HG03378 (cell line): Measurements from ENCODE around the gene GAB1.

Source experiments
- ATAC-seq: cut with Tn5 transposase; IDR thresholded peaks from one replicate; pipeline ENCODE4 v1.9.1; 2021; ENCODE audit warnings: mild to moderate bottlenecking, moderate library complexity; ENCODE audit not compliant: unreplicated experiment

The GAB1 gene

DNA sequence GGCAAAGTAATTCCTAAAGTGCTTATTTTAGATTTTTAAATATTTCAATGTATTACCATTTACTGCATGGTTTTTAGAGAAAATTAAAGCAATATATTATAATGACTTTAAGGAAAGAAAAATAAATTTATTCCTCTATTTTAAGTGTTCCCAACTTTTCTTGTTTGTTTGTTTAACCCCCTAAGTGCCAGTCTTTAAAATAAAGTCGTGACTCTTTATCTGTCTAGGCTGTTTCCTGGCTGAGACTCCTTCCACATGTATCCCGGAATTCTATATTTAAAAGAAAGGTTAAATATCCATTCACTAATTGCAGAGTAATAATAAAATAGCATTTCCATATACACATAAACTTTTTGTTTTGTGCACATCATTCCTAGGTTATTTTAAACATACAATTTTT lies 71.2 kb downstream of the GAB1 start:
- ATAC-seq: no peak

DNA sequence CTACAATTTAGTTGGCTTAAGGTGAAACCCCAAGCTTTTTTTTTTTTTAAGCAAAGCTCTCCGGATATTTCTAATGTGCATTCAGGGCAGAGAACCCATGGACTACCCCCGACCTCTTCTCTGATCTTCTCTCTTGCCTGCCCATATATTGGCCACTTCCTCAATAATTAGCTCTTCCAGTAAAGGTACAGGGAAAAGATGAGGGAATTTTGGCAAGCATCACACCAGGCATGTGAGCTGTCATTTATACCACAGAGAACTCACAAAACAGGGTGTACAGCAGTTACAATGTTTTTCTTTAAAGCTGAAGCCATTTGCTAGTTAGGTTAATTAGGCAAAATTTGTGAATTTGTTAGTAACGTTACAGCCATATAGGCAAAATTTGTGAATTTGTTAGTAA lies 73.3 kb downstream of the GAB1 start:
- ATAC-seq: no peak

DNA sequence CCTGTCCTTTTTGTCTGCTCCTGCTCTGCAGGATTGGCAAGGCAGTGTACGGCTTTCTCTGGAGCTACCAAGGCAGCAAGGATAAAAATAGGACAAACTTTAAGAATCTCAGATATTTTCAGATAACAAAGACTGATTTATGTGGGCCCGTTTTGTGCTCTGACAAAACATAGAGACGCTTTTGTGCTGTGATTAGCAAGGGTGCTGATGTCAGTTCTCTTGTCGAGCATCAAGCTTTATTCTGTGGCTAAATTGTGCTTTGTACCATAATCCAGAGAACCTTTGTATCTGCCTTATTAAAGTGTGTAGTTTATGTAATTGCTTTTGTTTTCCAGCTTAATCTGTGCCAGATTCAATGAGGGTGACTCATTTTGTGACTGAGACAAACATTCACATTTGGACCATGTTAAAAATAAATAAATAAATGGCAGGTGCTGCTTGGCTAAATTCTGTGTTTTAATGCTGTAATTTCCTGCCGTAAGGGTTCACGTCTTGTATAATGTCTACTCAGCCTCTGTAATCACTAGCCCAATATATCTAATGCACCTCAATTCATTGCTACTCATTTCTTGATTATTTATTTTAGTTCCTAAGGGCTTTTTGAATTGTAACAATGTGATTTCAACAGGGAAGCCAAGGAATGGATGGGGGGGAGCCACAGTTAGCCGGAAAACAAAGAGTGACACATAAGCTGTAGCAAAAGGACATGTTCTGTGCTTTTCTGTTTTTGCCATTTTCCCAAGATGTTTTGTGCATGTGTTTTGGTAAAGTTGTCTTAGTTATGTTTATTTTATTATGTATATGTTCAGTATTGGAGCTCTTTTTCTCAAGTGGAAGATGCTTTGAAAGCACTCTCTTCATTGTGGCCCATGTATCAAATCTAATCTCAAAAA lies 75.1 kb downstream of the GAB1 start:
- ATAC-seq: no peak

DNA sequence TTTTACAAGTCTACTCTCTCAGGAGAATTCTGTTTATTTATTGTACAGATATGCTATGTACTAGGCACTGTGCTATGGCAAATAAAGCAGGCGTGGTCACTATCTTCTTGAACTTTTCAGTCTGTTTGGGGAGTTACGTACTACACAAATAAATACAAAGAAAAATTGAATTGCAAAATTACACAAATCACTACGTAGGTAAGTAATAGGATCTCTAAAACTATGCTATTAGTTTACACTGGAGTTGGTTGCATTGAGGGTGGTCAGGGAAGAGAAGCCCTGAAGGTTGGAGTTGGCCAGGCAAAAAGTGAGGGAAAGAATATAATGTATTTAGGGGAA lies 75.7 kb downstream of the GAB1 start:
- ATAC-seq: no peak

DNA sequence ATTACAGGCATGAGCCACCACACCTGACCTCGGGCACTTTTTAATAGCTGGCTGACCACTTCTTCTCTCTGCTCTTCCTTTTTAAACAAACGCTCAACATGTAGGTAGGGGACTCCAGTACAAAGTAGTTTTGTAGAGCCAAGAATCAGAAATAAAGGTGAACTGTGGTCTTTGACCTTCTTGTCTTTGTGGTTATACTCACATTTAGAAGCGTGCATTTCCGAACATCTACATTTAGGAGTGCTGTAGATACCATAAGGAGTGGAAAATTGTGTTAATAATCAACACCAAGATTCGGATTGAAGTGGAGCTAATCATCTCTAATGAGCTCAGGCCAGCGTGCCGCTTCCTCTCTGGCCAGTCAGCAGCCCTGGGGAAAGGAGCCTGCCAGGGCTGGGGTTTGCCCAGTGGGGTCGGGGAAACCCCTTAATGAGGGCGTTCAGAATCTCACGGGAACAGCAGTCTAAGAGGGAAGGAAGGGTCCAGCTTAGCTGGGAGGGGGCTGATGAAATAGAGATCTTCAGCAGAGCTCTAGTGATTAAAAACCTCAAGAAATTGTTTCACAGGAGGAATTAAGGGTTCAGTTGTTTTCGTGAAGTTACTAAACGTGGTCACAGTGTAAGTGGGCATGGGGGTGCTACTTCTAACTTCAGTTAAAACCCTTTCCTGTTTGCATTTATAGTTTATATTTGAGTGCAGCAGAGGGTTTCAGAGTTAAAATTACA lies 81.2 kb downstream of the GAB1 start:
- peak; percentile 93 for ATAC-seq

DNA sequence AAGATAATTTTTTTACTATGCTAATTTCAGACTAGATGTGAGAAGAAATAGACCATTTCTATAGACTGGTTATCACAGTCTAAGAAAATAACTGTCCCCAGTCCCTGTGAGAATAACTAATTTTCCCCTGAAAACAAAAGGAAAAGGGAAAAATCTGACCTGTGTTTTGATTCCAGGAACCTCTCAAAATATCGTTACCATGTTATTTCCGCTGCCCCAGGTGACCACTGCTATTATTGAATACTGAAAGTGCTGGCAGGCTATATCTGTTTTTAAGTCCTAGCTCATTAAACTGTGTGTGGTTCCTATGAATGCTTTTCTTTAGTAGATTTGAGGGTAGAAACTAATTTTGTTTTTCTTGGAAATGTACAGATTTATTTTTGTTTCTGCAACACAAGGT lies 83.6 kb downstream of the GAB1 start:
- no peak for ATAC-seq

DNA sequence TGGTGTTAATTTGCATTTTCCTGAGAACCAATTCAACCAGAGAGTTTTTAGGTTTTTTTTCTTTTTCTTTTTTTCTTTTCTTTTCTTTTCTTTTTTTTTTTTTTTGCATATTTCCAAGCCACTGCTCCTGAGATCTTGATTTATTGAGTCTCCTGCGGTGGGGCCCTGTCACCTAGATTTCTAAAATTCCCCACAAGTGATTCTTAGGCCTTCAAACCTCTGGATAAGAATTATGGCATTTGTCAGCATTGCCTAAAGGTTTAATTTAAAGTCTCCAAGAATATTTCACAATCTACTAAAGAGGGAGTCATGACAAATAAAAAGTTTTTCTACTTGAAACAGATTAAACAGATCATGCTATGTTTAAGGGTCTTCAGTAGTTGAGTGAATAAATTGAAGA lies 84.9 kb downstream of the GAB1 start:
- ATAC-seq: no peak

DNA sequence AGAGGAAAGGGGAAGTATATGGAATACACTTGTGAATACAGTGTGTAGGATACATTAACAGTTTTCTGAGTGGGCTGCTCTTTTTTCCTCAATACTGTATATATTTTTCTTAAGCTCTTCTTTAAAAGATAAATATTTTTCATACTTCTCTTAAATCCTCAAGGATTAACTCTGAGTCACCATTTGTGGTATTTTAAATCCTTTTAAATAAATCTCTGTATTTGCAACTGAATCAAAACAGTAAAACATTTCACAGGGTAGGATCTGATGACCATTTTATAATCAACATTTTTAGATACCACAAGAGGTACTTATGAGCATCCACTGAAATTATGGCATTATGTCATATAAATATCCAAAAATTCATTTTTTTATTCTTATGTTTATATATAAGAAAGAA lies 87.6 kb downstream of the GAB1 start:
- ATAC-seq: no peak

DNA sequence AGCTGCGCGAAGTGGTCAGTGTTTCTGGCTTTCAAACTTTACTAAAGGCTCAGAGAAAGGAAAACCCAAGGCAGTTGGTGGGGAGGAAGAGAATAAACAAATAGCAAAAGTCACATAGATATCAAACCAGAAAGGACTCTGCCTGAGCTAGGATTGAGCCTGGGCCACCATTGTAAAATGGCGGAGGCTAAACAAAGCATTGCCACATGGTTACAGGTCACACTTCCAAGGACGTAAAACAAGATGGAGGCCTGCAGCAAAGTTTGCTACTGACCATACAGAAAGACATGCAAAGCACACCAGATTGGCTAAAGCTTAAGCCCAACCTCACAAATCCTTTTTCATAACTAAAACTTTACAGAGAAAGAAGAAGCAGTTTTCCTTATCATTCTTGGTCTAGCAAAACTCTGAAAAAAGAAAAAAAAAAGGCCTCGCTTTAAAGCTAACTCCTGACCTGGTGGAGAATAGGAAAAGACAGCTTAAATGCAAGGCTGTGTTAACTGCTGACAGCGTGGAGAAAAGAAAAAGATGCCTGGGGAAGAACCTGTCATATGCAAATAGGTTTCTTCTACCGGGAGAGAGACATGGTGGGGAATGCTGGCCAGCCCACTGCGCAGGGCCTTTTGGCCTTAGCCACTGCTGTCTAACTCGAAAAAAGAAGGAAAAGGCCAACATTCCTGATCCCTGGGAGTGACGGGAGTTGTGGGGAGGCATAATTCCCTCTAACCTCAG lies 95.0 kb downstream of the GAB1 start:
- ATAC-seq: no peak

DNA sequence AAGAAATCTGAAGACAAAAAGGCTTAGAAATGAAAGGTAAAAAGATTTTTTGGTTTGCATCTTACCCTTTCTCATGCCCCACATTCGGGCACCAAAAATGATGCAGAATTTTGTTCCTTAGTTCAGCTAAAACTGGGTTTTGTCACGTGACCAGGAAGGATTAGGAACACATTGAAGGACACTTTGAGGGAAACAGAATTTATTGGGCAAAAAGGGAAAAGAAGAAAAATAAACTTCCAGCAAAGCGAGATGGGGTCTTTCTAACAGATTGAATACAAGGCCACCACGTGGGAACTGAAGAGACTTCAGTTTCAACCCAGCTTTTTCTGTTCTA lies 95.5 kb downstream of the GAB1 start:
- no peak for ATAC-seq

DNA sequence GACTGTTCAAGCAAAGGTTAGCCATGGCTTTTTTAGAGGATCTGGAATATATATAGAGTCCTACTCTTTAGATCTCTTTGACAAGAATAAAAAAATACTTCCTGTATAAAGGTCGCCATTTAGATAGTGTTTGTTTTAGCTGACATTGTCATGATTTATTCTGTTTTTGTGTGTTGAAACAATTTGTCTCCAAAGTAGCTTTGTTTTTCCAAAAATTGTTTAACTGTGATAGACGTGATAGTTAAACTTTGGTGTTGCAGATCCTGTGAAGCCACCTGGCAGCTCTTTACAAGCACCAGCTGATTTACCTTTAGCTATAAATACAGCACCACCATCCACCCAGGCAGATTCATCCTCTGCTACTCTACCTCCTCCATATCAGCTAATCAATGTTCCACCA lies 96.6 kb downstream of the GAB1 start:
- ATAC-seq: no peak

DNA sequence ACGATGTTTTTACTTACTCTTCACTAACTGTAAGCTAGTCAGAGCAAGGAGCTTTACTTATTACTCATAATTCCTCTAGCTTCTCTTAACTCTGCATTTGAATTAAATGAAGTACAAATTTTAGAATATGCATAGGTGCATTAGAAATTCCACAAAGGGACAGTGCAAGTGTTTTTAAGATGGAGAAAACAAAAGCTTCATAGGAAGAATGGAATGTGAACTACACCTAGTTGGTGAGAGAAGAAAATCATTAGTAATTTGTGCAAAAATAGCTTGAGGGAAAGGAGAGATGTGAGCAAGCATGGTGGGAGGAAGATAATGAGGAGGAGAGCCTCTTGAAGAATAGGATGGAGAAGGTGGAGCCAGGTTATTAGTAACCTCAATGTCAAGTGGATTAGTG lies 99.3 kb downstream of the GAB1 start:
- ATAC-seq: no peak

DNA sequence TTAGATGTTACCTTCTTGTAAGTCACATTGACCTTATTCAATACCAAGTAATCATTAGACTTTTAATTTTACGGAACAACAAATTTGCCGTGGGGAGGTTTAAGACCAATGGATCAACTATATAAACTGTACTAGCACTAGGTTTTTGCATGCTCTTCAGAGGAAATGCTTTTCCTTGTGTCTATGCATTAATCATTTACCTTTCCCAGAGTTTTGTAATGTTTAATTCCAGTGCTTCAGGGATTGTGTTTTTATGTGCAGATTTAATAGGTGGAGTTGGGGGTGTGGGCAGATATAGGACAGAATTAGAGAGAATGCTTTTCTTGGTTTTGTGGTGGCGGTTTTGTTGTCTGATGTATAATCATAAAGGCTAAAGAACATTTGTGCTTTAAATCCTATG lies 100.8 kb downstream of the GAB1 start:
- no peak for ATAC-seq

DNA sequence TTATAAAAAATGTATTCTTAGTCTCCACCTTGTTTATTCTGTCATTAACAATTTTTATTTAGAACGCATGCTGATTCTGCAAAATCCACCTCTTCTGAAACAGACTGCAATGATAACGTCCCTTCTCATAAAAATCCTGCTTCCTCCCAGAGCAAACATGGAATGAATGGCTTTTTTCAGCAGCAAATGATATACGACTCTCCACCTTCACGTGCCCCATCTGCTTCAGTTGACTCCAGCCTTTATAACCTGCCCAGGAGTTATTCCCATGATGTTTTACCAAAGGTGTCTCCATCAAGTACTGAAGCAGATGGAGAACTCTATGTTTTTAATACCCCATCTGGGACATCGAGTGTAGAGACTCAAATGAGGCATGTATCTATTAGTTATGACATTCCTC lies 101.3 kb downstream of the GAB1 start:
- ATAC-seq: no peak

DNA sequence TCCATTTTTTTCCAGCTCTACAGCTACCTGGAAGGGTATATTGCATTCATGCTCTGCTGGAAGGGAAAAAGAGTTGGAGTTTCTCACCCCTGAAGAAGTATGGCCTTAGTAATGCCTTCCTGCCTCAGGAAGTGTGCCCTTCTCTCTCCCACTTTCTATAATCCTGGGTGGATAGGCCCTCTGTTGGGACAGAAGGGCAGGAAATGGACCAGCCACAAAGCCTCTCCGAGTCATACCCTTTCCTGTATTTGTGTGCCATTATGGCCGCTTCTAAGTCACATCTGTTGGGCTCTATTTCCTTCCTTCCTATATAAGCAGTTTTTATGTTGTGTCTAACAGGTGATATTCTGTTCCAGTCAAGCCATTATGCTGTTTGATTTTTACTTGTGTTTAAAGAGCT lies 102.0 kb downstream of the GAB1 start:
- ATAC-seq: no peak

DNA sequence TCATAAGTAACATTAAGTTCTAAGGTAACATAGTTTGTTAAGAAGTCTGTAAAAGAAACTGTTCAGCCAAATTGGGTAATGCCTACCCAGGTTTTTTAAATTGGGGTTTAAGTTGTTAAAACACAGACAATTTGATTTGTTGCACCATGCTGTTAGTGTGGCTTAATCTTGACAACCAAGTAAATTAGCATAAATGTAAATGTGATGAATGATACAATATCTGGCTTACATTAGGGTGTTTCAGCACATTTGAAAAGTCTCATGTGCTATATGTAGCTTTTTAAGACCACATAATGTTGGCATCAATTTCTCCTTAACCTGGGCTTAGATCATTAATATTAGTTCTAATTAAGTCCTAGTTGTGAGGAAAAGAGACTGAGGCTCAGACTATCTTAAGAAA lies 104.4 kb downstream of the GAB1 start:
- ATAC-seq: no peak

DNA sequence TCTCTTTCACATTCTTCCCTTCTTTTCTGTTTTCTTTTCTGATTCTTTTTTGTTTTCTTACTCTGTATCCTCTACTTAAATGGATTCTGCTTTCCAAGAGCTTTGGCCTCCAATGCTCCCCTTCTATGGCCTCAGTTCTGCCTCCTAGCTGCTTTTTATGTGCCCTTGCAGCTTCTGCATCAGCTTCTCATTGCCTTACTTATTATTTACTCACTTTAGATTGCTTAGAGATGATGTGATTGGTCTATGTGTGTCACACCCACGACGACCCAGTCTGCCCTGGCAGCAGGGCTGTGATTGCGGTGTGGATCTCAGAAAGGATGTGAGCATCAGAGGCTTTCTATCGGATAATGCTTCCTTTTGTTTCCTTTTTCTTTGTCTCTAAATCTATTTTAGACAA lies 105.0 kb downstream of the GAB1 start:
- ATAC-seq: no peak

DNA sequence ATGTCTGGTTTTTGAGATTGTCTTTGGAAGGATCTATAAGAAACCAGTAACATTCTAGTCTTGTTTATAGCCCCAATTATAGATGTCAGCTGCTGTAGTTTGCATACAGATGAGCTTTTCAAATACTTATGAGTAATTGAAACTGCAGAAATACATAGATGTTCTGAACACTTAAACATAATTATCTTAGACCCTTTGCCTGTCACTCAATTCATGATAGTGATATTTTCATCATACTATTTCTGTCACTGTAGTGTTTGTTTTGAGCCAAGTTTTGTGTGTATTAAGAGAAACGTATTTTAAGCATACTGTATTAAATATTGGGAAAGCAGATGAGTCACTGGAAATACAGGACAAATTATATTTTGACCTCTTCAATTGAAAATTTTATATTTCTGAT lies 107.1 kb downstream of the GAB1 start:
- no peak for ATAC-seq

DNA sequence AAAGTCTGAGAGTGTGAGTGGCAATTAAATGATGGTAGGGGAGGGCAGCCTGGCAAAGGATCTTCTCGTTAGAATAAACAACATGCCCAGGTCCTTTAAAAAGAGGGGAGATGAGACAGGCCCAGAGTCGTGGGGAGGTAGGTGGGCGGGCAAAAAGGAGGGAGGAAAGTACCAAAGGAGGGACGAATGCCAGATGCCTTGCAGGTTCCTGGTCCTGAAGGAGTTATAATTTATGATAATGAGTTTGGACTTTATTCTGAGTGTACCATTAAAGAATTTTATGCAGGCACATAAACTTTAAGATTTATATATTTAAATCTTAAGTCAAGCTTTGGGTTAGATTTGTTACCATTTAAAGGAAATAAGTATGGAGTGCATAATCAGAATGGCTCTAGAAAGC lies 114.5 kb downstream of the GAB1 start:
- no peak for ATAC-seq

DNA sequence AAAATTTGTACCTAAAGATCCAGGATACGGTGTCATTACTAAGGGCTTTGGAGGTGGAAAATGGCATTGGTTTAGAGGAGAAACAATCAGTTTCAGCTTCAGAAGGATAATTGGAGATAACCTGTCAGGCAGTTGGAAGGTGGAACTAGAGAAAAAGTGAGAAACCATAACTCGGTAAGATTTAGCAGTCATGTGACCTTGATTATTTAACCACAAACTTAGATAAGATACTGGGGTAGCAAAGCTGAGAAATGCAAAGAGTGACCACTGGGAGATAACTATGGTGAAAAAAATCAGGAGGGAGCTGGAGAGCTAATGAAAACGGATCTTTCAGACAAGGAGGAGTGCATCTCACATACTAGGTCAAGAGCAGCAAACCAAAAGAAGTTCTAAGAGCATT lies 118.5 kb downstream of the GAB1 start:
- ATAC-seq: no peak

DNA sequence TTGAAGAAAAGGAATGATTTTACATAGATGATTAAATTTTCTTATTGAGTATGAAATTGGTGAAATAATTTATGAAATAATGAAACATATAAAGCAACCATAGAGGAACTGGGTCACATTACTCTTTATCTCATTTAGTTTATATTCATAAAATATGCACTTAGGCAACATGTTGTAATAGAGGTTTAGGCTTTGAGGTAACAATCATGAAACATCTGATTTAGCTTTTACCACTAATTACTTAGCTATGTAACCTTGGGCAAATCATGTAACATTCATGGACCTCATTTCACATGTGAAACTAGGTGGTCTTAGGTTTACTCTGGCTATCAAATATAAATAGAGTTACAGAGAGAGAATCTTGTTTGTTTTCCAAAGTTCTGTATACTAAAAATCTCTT lies 122.3 kb downstream of the GAB1 start:
- no peak for ATAC-seq
